MM.1S (cell line): ENCODE measurements around the gene NAA60.

Experiments
- EZH2 ChIP-seq: fragments of 300-600 bp; sonication (generic); optimal IDR thresholded peaks from 2 replicates; pipeline ENCODE3; 2017; ENCODE audit warnings: low read depth, mild to moderate bottlenecking, antibody characterized with exemption, low read length, mixed read lengths
- EZH2phosphoT487 ChIP-seq: fragments of 300-600 bp; sonication (generic); IDR thresholded peaks from 2 replicates; pipeline ENCODE4 v1.6.1; 2018; ENCODE audit warnings: antibody characterized with exemption, low read length
- TF ChIP-seq, protein P1 (sequence below): fragments of 300-600 bp; sonication (generic); IDR thresholded peaks from 2 replicates; pipeline ENCODE4 v1.5.1; 2016; ENCODE audit warnings: antibody characterized with exemption, low read length, mixed read lengths

DNA sequence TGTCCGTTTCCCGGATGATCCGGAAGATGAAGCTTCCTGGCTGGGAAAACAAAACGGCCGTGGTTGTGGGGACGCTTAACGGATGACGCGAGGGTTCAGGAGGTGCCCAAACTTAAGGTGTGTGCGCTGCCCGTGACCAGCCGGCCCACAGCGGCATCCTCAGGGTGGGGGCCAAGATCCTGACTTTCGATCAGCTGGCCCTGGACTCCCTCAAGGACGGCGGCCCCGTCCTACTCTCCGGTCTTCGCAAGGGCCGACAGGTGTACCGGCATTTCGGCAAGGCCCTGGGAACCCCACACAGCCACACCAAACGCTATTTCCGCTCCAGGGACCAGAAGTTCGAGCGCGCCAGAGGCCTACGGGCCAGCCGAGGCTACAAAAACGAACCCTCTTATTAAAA is 52.9 kb downstream of the NAA60 start:
- TF ChIP-seq, protein P1, sequence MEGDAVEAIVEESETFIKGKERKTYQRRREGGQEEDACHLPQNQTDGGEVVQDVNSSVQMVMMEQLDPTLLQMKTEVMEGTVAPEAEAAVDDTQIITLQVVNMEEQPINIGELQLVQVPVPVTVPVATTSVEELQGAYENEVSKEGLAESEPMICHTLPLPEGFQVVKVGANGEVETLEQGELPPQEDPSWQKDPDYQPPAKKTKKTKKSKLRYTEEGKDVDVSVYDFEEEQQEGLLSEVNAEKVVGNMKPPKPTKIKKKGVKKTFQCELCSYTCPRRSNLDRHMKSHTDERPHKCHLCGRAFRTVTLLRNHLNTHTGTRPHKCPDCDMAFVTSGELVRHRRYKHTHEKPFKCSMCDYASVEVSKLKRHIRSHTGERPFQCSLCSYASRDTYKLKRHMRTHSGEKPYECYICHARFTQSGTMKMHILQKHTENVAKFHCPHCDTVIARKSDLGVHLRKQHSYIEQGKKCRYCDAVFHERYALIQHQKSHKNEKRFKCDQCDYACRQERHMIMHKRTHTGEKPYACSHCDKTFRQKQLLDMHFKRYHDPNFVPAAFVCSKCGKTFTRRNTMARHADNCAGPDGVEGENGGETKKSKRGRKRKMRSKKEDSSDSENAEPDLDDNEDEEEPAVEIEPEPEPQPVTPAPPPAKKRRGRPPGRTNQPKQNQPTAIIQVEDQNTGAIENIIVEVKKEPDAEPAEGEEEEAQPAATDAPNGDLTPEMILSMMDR = no peak
- no peak for TF ChIP-seq EZH2
- no peak for TF ChIP-seq EZH2phosphoT487
